Psoas muscle (tissue), 8 donors: ENCODE results near the gene RHOBTB1. TPM values are rescaled to one million over a fixed set of nuclear protein-coding genes. Genes with fewer than 3 reads are reported as not detected.
A peak's percentile ranks its signal among the peaks of the same experiment; 100 is the strongest.

ENCODE experiments used
- ATAC-seq, 4 donors: fragments of 200-7000 bp; cut with Tn5 transposase; one replicate each; pipeline ENCODE4 v1.9.1; 2020; ENCODE audit warnings: moderate library complexity in 3 of 4, mild to moderate bottlenecking in 2 of 4
- DNase-seq, 2 donors: peaks; one replicate each; pipeline ENCODE4 v3.0.0-alpha.2; 2020
- H3K27ac ChIP-seq: fragments of 200-600 bp; one replicate; pipeline ENCODE4 v1.8.0; 2022
- H3K27me3 ChIP-seq, 3 donors: fragments of 200-600 bp in 1 of 3; one replicate each; pipeline versions ENCODE4 v1.6.1 to v1.8.0; 2013 to 2022; ENCODE audit warnings: low read length in 2 of 3, mild to moderate bottlenecking in 2 of 3, moderate library complexity in 1 of 3; ENCODE audit not compliant: insufficient read depth in 3 of 3
- H3K36me3 ChIP-seq, 2 donors: fragments of 200-600 bp in 1 of 2; one replicate each; pipeline versions ENCODE4 v1.6.1 to v1.8.0; 2013 to 2022; ENCODE audit warnings: low read depth in 1 of 2, mild to moderate bottlenecking in 1 of 2, moderate library complexity in 1 of 2; ENCODE audit not compliant: insufficient read depth in 1 of 2
- H3K4me1 ChIP-seq: fragments of 200-600 bp; one replicate; pipeline ENCODE4 v1.8.0; 2022
- H3K4me3 ChIP-seq: fragments of 200-600 bp; one replicate; pipeline ENCODE4 v1.8.0; 2022; ENCODE audit warnings: mild to moderate bottlenecking
- H3K9me3 ChIP-seq: fragments of 200-600 bp; one replicate; pipeline ENCODE4 v1.8.0; 2022
- WGBS, 3 donors: extraction: QIAGEN DNeasy Blood & Tissue Kit; methylation state at CpG; one replicate each; pipeline versions ENCODE4 v1.1.6 to v1.1.7; 2013; 5-methylcytosine and 5-hydroxymethylcytosine counted together
- intact Hi-C, 2 donors: fragments of 100-400 bp; cut with DNase I; formaldehyde crosslinking; loops; one replicate each; pipeline versions ENCODE4 v1.11.0 to v1.14.2; 2022
- polyA plus RNA-seq, 3 donors: library from polyadenylated mRNA; stranded (reverse); fragments of 200-250 nt; gene quantifications; one replicate each; pipeline ENCODE4 v1.2.3, GENCODE V29; 2013
- total RNA-seq, 4 donors: library from RNA; stranded (reverse); fragmentation: NEBNext Ultra II Directional in 2 of 4; extraction: Animal tissue kit (Norgen Biotek cat#: 25700) in 2 of 4; gene quantifications; one replicate each; pipeline versions ENCODE4 v1.2.1 to v1.2.4, GENCODE V29; 2021 to 2023
- TF ChIP-seq, protein P1 (sequence below): fragments of 200-600 bp; IDR thresholded peaks from one replicate; pipeline ENCODE4 v1.8.0; 2022; ENCODE audit warnings: antibody characterized with exemption
- donor health status: healthy with polysubstance abuse.
- donor health status: DM: no; HTN: no; CAD: no; lungs with moderate emphysema.
- donor health status: Bipolar disorder and iron deficiency.
- donor health status: healthy.
- donor health status: DM: yes; HTN: yes; CAD: no.
- donor health status: DM: no; HTN: no; CAD: no.
- donor health status: DM: no; HTN: no; CAD: no.
- donor health status: DM: yes; HTN: yes; CAD: no.

RHOBTB1 gene
- total and polyA plus RNA-seq, 7 donors: 1.8 to 47.4 (median 23.6) TPM

- 34 to 55% (median 40%) methylated on average over 2 of the region's 2 CpGs for WGBS, 3 donors
- Histone ChIP-seq H3K36me3 (peaks cover 2 to 53% of the 10 kb centered on the region in 2 donors), H3K27me3 (no peaks in the 10 kb centered on the region), H3K27ac (peak overlapping the region; percentile 85), H3K4me1 (peaks cover 66% of the 10 kb centered on the region), H3K4me3 (peak overlapping the region; percentile 6), H3K9me3 (no peaks in the 10 kb centered on the region)
- ATAC-seq: peak in 3 of 4 donors; percentile 15 to 32 (median 17)
- intact Hi-C loops: loop anchor here in 1 of 2 donors (5.0 kb wide), 1 partner anchor 60 kb away; no protein-coding TSS in a partner anchor
- TF ChIP-seq, protein P1, sequence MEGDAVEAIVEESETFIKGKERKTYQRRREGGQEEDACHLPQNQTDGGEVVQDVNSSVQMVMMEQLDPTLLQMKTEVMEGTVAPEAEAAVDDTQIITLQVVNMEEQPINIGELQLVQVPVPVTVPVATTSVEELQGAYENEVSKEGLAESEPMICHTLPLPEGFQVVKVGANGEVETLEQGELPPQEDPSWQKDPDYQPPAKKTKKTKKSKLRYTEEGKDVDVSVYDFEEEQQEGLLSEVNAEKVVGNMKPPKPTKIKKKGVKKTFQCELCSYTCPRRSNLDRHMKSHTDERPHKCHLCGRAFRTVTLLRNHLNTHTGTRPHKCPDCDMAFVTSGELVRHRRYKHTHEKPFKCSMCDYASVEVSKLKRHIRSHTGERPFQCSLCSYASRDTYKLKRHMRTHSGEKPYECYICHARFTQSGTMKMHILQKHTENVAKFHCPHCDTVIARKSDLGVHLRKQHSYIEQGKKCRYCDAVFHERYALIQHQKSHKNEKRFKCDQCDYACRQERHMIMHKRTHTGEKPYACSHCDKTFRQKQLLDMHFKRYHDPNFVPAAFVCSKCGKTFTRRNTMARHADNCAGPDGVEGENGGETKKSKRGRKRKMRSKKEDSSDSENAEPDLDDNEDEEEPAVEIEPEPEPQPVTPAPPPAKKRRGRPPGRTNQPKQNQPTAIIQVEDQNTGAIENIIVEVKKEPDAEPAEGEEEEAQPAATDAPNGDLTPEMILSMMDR: no peak
- no peak for DNase-seq
Observed at GRCh38 chr10:60877777-60878120, 66.2 kb downstream of the RHOBTB1 start.

GRCh38 chr10:60877061-60877776 is 66.8 kb downstream of the RHOBTB1 start:
- Histone ChIP-seq H3K27me3 (no peaks in the 10 kb centered on the region), H3K4me1 (peaks cover 68% of the 10 kb centered on the region), H3K27ac (peak overlapping the region; percentile 85), H3K4me3 (peak overlapping the region; percentile 6), H3K9me3 (no peaks in the 10 kb centered on the region), H3K36me3 (peaks cover 2 to 50% of the 10 kb centered on the region in 2 donors)
- WGBS, 3 donors: 44 to 75% (median 44%) methylated on average over 3 of the region's 3 CpGs
- intact Hi-C loops: loop anchor here in 1 of 2 donors (5.0 kb wide), 1 partner anchor 60 kb away; no protein-coding TSS in a partner anchor
- TF ChIP-seq, protein P1: no peak
- DNase-seq (no peak), ATAC-seq (peak; percentile 36 to 60 (median 52))

DNA sequence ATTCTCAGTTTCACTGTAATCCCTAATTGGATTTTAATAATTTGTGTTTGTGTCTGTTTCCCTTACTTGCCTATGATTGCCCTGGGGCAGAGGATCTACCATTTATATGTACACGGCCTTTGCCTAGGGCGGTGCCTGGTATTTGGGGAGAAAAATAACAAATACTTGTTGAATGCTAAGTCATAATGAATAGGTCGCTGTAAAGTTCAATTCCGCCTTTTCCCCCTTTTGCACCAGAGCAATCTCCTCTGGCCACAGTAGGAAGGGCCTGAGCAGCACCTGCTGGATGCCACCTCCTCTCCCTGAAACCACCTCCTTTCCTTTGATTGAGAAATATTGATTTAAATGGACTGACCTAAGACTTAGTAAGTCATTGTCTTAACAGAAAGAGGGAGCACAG is 70.2 kb downstream of the RHOBTB1 start:
- Histone ChIP-seq H3K27me3 (no peaks in the 10 kb centered on the region), H3K9me3 (no peaks in the 10 kb centered on the region), H3K36me3 (peaks cover 2 to 44% of the 10 kb centered on the region in 2 donors), H3K27ac (peak overlapping the region; percentile 85), H3K4me1 (peaks cover 82% of the 10 kb centered on the region), H3K4me3 (no peak overlapping the region)
- no peak for ATAC-seq
- 91 to 97% (median 96%) methylated on average over 4 of the region's 4 CpGs for WGBS, 3 donors
- TF ChIP-seq, protein P1: no peak
- intact Hi-C loops: loop anchor here (5.0 kb wide), 2 partner anchors 69 to 89 kb away; partner anchors contain the start of gene RHOBTB1 (in 1 of the 2)
- DNase-seq: no peak

DNA sequence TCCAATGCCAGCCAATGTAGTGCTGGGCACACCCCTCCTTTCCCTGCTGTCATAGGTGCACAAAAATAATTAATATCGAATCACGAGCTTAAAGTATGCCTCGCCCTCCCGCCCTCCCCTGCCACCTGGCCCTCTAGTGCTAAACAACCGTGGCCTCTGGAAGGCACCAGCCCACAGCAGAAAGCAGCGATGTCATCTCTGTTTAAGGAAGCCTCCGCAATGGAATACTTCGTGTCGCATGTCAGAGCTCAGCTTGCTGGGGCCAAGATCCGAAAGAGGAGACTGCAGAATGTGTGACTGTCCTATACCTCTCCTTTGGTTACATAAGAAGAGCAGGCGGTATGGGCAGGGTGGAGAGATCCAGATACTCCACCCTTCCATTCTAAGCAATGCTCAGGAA is 71.5 kb downstream of the RHOBTB1 start:
- Histone ChIP-seq H3K27me3 (no peaks in the 10 kb centered on the region), H3K4me3 (no peak overlapping the region), H3K9me3 (no peaks in the 10 kb centered on the region), H3K36me3 (peaks cover under 1 to 42% of the 10 kb centered on the region in 2 donors), H3K27ac (peak overlapping the region; percentile 85), H3K4me1 (peaks cover 82% of the 10 kb centered on the region)
- ATAC-seq (peak; percentile 89 to 92 (median 90)), DNase-seq (peak; percentile 18 to 67)
- WGBS, 3 donors: 25 to 47% (median 39%) methylated on average over 11 of the region's 11 CpGs
- TF ChIP-seq, protein P1: no peak
- intact Hi-C loops: loop anchor here (5.0 kb wide), 2 partner anchors 70 to 90 kb away; partner anchors contain the start of gene RHOBTB1 (in 1 of the 2)
